ENCODE results near the gene TRIM62. TPM values are rescaled to one million over a fixed set of nuclear protein-coding genes. Genes with fewer than 3 reads are reported as not detected.

TRIM62 gene
- total RNA-seq, 1 donor from 2014 or later: 6.5 TPM

GRCh38 chr1:33123266-33123665, 58.6 kb downstream of the TRIM62 start:
- DNase-seq: no peak
- intact Hi-C loops (cut with DNase I): no loop called here
- no peak for ATAC-seq
- Histone ChIP-seq H3K27ac (no peak overlapping the region), H3K4me3 (no peak overlapping the region), H3K36me3 (no peaks in the 10 kb centered on the region), H3K9me3 (no peaks in the 10 kb centered on the region), H3K27me3 (ENCODE audit: low read depth) (no peaks in the 10 kb centered on the region), H3K4me1 (peaks cover 19% of the 10 kb centered on the region)
- no peak for TF ChIP-seq CTCF (IDR thresholded peaks at IDR 0.05)

GRCh38 chr1:33122483-33123178, 59.2 kb downstream of the TRIM62 start:
- no peaks in the 10 kb centered on the region for H3K9me3 ChIP-seq
- peaks cover 13% of the 10 kb centered on the region for H3K4me1 ChIP-seq
- no peak for ATAC-seq
- no peak overlapping the region for H3K4me3 ChIP-seq
- H3K27ac ChIP-seq: no peak overlapping the region
- intact Hi-C loops (cut with DNase I): no loop called here
- no peaks in the 10 kb centered on the region for H3K27me3 ChIP-seq (ENCODE audit: low read depth)
- no peak for DNase-seq
- H3K36me3 ChIP-seq: no peaks in the 10 kb centered on the region
- no peak for TF ChIP-seq CTCF (IDR thresholded peaks at IDR 0.05)

DNA sequence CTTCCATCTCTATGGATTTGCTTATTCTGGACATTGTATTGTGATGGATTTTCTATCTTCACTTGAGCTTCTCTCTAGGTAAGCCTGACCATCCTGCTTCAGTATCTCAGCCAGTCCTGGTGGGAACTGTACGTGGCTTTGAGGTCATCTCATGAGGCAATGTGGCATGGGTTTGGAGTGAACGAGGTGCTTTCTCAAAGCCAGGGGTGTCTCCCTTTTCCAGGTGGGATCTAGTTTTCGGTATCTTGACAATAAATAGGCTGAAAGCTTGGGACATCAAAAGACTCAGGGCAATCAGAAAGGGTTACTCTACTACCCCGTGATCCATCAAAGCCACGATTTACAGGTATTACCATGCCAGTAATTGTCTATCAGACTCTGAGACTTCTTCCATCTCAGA, 60.1 kb downstream of the TRIM62 start:
- ATAC-seq: no peak

GRCh38 chr1:33120436-33121231, 61.2 kb downstream of the TRIM62 start:
- intact Hi-C loops (cut with DNase I): no loop called here
- no peak overlapping the region for H3K27ac ChIP-seq
- no peaks in the 10 kb centered on the region for H3K36me3 ChIP-seq
- no peaks in the 10 kb centered on the region for H3K27me3 ChIP-seq (ENCODE audit: low read depth)
- TF ChIP-seq CTCF (IDR thresholded peaks at IDR 0.05): no peak
- no peaks in the 10 kb centered on the region for H3K9me3 ChIP-seq
- H3K4me1 ChIP-seq: peaks cover under 1% of the 10 kb centered on the region
- H3K4me3 ChIP-seq: no peak overlapping the region
- ATAC-seq (no peak), DNase-seq (no peak)

More for the DNA sequence above, 60.1 kb downstream of the TRIM62 start:
- no peak overlapping the region for H3K27ac ChIP-seq
- no peak overlapping the region for H3K4me3 ChIP-seq
- TF ChIP-seq CTCF (IDR thresholded peaks at IDR 0.05): no peak
- no peaks in the 10 kb centered on the region for H3K36me3 ChIP-seq
- no peak for DNase-seq
- H3K4me1 ChIP-seq: peaks cover 11% of the 10 kb centered on the region
- intact Hi-C loops (cut with DNase I): no loop called here
- no peaks in the 10 kb centered on the region for H3K9me3 ChIP-seq
- H3K27me3 ChIP-seq (ENCODE audit: low read depth): no peaks in the 10 kb centered on the region

DNA sequence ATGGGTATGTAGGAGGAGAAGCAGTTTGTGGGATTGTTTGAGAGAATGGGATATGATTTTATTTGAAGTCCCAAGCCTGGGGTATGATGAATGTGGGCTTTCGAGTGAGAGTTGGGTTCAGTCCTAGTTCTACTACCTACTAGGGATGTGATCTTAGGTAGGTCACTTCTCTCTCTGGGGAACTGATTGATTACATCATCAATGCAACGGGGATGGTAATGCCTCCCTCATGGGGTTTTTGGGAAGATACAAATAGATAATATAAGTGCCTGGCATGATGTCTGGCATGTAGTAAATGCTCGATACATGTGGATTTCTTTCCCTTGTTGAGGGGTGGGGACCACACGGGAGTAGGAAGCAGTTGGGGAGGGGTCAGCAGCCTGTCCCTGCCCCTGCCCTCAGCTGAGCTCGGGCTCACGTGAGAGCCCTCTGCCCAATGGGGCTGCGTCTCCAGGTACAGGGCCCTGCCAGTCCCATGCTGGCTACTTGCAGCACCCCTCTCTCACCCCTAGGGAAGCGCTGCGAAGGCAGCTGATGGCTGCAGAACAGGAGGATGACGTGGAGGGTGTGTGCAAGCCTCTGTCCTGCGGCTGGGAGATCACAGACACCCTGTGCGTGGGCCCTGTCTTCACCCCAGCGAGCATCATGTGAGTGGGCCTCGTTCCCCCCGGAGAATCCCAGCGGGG, 62.2 kb downstream of the TRIM62 start:
- Histone ChIP-seq H3K27me3 (ENCODE audit: low read depth) (no peaks in the 10 kb centered on the region), H3K9me3 (no peaks in the 10 kb centered on the region), H3K4me3 (no peak overlapping the region), H3K36me3 (no peaks in the 10 kb centered on the region), H3K27ac (no peak overlapping the region), H3K4me1 (no peaks in the 10 kb centered on the region)
- intact Hi-C loops (cut with DNase I): no loop called here
- ATAC-seq: no peak
- TF ChIP-seq CTCF (IDR thresholded peaks at IDR 0.05): no peak
- DNase-seq: no peak

Measured in lower lobe of right lung (tissue), 2 donors.